GM12865 (cell line): ENCODE data around the gene KATNB1.

Experiments
- DNase-seq: peaks from one replicate; pipeline ENCODE4 v3.0.0; 2010; ENCODE audit warnings: low read depth
- H3K4me3 ChIP-seq: 2 replicates; pipeline ENCODE4 v1.5.1; 2011; ENCODE audit warnings: mild to moderate bottlenecking, low read depth, low read length, control low read depth
- CTCF ChIP-seq: IDR thresholded peaks from 2 replicates; pipeline ENCODE4 v1.5.1; 2011; ENCODE audit warnings: low read length, control low read depth, low read depth, inconsistent platforms; ENCODE audit not compliant: insufficient read depth; ENCODE audit errors: missing control alignments

KATNB1 gene

DNA sequence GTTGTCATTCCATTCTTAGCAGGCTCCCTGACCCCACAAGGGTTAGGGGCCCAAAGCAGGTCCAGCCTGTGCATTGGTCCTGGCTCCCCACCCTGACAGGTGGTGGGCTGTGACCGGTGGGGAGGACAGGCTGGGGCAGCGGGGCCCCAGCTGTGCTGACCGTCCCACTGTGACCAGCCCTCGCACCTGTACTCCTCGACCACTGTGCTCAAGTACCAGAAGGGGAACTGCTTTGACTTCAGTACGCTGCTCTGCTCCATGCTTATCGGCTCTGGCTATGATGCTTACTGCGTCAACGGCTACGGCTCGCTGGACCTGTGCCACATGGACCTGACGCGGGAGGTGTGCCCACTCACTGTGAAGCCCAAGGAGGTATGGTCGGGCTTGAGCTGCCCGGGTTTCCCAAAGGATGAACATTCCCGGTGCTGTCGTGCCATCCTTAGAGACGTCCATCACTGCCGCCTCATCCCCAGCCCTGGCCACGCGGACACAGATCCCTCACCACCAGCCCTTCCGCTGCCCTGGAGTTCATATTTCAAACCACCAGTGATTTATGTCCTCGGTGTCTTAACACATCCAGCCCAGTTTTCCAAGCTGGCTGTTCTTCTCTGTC lies 33.7 kb upstream of the KATNB1 start:
- H3K4me3 ChIP-seq: no peak overlapping the region
- no peak for DNase-seq
- no peak for TF ChIP-seq CTCF

DNA sequence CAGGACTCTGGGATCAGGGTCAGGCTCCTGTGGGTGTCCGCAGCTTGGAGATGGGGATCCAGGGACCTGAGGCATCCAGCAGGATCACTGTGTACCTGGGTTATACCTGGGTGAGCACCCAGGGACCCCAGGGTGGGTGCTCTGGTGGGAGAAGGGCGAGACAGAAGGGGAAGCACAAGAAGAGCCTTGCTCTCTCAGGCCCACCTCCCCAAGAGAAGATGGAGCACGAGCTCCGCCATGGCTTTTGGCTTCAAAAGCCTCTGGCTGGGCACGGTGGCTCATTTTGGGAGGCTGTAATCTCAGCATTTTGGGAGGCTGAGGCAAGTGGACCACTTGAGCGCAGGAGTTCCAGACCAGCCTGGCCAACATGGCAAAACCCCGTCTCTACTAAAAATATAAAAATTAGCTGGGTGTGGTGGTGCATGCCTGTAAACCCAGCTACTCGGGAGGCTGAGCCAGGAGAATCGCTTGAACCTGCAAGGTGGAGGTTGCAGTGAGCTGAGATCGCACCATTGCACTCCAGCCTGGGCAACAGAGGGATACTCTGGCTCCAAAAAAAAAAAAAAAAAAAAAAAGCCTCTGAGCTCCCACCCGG lies 32.1 kb upstream of the KATNB1 start:
- no peak for DNase-seq
- H3K4me3 ChIP-seq: no peak overlapping the region
- no peak for TF ChIP-seq CTCF

DNA sequence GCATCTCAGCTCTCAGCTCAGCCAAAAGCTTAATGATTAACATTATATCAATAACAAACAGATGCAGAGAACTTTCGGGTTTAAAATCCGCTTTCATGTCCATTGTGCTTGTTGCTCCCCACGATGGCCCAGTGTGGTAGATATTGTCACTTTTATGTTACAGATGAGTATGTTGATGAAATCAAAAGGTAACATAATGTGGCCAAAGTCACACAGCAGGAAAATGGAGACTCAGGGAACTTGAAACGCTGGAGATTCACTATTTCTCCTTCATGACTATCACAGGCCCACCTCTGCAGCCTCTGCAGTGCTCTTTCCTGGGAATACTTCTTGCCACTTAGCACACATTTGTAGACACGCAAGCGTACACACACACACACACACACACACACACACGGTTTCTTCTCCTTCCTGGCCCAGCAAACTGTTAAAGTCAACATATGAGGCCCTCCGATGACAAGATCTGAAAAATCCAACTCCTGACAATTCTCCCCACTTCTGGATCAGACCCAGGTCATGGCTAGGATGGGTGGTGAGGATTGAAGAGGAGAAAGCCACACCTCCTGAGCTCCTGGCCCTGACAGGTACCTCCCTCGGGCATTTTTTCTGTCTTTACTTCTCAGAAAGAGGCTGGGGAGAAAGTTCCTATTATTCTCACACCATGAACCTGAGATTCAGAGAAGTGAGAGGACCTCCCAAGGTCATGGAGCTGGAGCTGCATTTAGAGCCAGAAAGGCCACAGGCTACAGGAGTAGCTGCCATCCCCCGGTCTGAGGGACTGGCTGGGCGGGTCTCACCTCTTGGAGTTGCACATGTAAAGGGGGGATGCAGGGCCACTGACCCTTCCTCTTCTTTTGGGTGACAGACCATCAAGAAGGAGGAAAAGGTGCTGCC lies 31.3 kb upstream of the KATNB1 start:
- no peak for TF ChIP-seq CTCF
- H3K4me3 ChIP-seq: no peak overlapping the region
- DNase-seq: no peak

DNA sequence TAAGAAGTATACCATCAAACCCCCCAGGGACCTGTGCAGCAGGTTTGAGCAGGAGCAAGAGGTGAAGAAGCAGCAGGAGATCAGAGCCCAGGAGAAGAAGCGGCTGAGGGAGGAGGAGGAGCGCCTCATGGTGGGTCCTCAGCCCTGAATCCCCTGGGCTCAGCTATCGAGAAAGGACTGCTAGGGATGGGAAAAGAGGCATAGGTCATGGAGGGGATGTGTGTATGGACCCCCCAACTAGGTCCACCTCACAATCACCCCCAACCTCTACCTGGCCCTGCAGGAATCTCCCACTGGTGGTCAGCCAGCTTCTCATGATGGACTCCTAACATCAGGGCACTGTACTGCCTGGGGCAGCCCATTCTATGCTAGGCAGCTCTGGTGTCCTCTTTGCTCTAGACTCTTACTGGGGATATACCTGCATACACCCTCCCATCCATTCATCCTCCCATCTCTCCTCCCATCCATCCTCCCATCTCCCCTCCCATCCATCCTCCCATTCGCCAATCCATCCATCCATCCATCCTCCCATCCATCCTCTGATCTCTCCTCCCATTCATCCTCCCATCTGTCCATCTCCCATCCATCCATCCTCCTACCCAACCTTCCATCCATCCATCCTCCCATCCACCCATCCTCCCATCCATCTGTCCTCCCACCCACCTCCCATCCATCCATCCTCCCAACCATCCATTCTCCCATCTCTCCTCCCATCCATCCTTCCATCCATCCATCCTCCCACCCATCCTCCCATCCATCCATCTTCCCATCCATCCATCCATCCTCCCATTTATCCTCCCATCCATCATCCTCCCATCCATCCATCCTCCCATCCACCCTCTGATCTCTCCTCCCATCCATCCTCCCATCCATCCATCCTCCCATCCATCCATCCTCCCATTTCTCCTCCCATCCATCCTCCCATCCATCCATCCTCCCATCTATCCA lies 30.4 kb upstream of the KATNB1 start:
- TF ChIP-seq CTCF: no peak
- H3K4me3 ChIP-seq: no peak overlapping the region
- DNase-seq: no peak

DNA sequence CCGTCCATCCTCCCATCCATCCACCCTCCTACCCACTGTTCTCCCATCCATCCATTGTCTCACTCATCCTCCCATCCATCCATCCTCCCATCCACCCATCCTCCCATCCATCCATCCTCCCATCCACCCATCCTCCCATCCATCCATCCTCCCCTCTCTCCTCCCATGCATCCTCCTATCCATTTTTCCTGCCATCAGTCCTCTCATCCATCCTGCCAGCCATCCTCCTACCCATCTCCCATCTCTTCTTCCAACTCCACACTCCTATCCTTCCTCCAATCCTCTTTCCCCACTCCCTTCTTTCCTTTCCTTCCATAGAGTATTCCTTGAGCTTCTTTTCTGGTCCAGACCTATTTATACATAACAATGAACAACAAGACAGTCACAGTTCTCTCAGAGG lies 28.9 kb upstream of the KATNB1 start:
- no peak for TF ChIP-seq CTCF
- no peak for DNase-seq
- no peak overlapping the region for H3K4me3 ChIP-seq

- no peak for DNase-seq
- no peak for TF ChIP-seq CTCF
- H3K4me3 ChIP-seq: no peak overlapping the region
These were observed 28.2 kb upstream of the KATNB1 start for GRCh38 chr16:57707331-57707730.
